Measurements from ENCODE around the gene PARS2. TPM values are rescaled to one million over a fixed set of nuclear protein-coding genes. Genes with fewer than 3 reads are reported as not detected.

PARS2 gene
- total RNA-seq, 1 experiment from 2014 or later = 9.6 TPM

- Histone ChIP-seq H2AFZ (ENCODE audit: low read depth, low read length, poor library complexity, severe bottlenecking) (no peak overlapping the region), H3K36me3 (ENCODE audit: control insufficient read depth in 1 of 2, insufficient read depth in 2 of 2, low read length in 2 of 2) (no peaks in the 10 kb centered on the region), H4K20me1 (ENCODE audit: insufficient read depth) (no peaks in the 10 kb centered on the region), H3K79me2 (ENCODE audit: insufficient read depth, low read length) (no peaks in the 10 kb centered on the region), H3K9me2 (ENCODE audit: insufficient read depth) (no peaks in the 10 kb centered on the region), H3K4me3 (replicated peaks in 1 of 2; ENCODE audit: low read depth in 1 of 2, low read length in 2 of 2) (no peak overlapping the region), H3K4me2 (ENCODE audit: low read length) (no peak overlapping the region), H3K27me3 (ENCODE audit: insufficient read depth, low read length) (no peaks in the 10 kb centered on the region), H3K9me3 (ENCODE audit: control insufficient read depth in 1 of 2, insufficient read depth in 1 of 2, low read depth in 1 of 2, low read length in 2 of 2) (no peaks in the 10 kb centered on the region), H3K9ac (ENCODE audit: low read length) (no peak overlapping the region), H3K27ac (ENCODE audit: low read depth, low read length) (no peak overlapping the region), H3K4me1 (ENCODE audit: control insufficient read depth in 1 of 2, insufficient read depth in 2 of 2, low read length in 2 of 2) (peaks cover 9 to 31% of the 10 kb centered on the region in 2 experiments; a peak in 3 of 4 replicates)
- intact Hi-C loops (cut with micrococcal nuclease) = no loop called here
- POLR2A ChIA-PET = no interaction called here
- ATAC-seq (no peak), DNase-seq (ENCODE audit: low read depth, low spot score) (no peak)
- CTCF ChIA-PET = no interaction called here
- RAD21 ChIA-PET (ENCODE audit: low non-redundant PET in 1 of 2, low total read pairs in 2 of 2, uncharacterized antibody in 2 of 2, unreplicated experiment in 2 of 2) = no interaction called here
- no TSS peak for BruUV-seq (replicated peaks)
- no peak for TF ChIP-seq CBX3 (IDR thresholded peaks at IDR 0.05; ENCODE audit: low read depth)
- no peak for TF ChIP-seq POLR2A (IDR thresholded peaks at IDR 0.05; ENCODE audit: borderline replicate concordance, extremely low read depth, insufficient read depth, insufficient read length)
- no peak for TF ChIP-seq EZH2 (IDR thresholded peaks at IDR 0.05)
- no peak for TF ChIP-seq CTCF (IDR thresholded peaks at IDR 0.05 in 2 of 3, conservative IDR thresholded peaks at IDR 0.05 in 1 of 3; ENCODE audit: borderline replicate concordance in 1 of 3, insufficient read depth in 1 of 3, low read depth in 2 of 3, low read length in 2 of 3)
- TF ChIP-seq ZNF274 (IDR thresholded peaks at IDR 0.05; ENCODE audit: low read depth, low read length) = no peak
- no peak for TF ChIP-seq SIN3A (IDR thresholded peaks at IDR 0.05; ENCODE audit: low read depth)
- TF ChIP-seq ATF3 (IDR thresholded peaks at IDR 0.05) = no peak
- TF ChIP-seq ZFX (IDR thresholded peaks at IDR 0.05) = no peak
- TF ChIP-seq CEBPB (IDR thresholded peaks at IDR 0.05; ENCODE audit: low read depth) = no peak
- no peak for TF ChIP-seq RAD21 (IDR thresholded peaks at IDR 0.05; ENCODE audit: low read depth)
- TF ChIP-seq FOSL1 (IDR thresholded peaks at IDR 0.05; ENCODE audit: low read depth) = no peak
These were observed 33.9 kb upstream of the PARS2 start for GRCh38 chr1:54798206-54798605.
